WTC11 (cell line): ENCODE results near the gene C4orf36. TPM values are rescaled to one million over a fixed set of nuclear protein-coding genes. Genes with fewer than 3 reads are reported as not detected.
A peak's percentile ranks its signal among the peaks of the same experiment; 100 is the strongest.

Experiments used
- ATAC-seq: fragments of 200-7000 bp; cut with Tn5 transposase; 2 replicates; pipeline ENCODE4 v1.10.0; 2021; ENCODE audit warnings: mild to moderate bottlenecking, moderate library complexity
- Bru-seq: library from RNA; stranded (reverse); fragments of 400-500 nt; gene quantifications from one replicate; lab custom pipeline; 2021; lab: Mats Ljungman, UMichigan
- CTCF ChIA-PET: fragments of 300-600 bp; sonication (Branson Sonifier 250); formaldehyde crosslinking; loops from one replicate; lab custom pipeline; 2021; ENCODE audit warnings: antibody characterized with exemption; lab: Charles Lee
- POLR2A ChIA-PET: fragments of 350-600 bp; sonication (Branson Sonifier 250); formaldehyde crosslinking; loops from one replicate; lab custom pipeline; 2021; ENCODE audit warnings: antibody characterized with exemption; lab: Charles Lee
- DNase-seq: peaks from one replicate; pipeline ENCODE4 v3.0.0; 2021; ENCODE audit warnings: low spot score
- H3K27ac Mint-ChIP-seq: 2 replicates; pipeline ENCODE4 v1.8.0; 2021; ENCODE audit warnings: mixed read lengths
- H3K27me3 Mint-ChIP-seq: 2 replicates; pipeline ENCODE4 v1.8.0; 2021; ENCODE audit warnings: low read depth, mild to moderate bottlenecking, moderate library complexity, mixed read lengths
- H3K36me3 Mint-ChIP-seq: 2 replicates; pipeline ENCODE4 v1.8.0; 2021; ENCODE audit warnings: mixed read lengths
- H3K4me1 Mint-ChIP-seq: 2 replicates; pipeline ENCODE4 v1.8.0; 2022; ENCODE audit warnings: mixed read lengths
- H3K4me3 Mint-ChIP-seq: 2 replicates; pipeline ENCODE4 v1.8.0; 2021; ENCODE audit warnings: mild to moderate bottlenecking, moderate library complexity, mixed read lengths
- H3K9me3 Mint-ChIP-seq: 2 replicates; pipeline ENCODE4 v1.8.0; 2021; ENCODE audit warnings: mixed read lengths
- ATF1 ChIP-seq: sonication (generic); formaldehyde crosslinking; IDR thresholded peaks from 2 replicates; pipeline ENCODE4 v1.8.1; 2023; ENCODE audit warnings: mild to moderate bottlenecking, moderate library complexity, missing genetic modification reagents
- ATF6 ChIP-seq: sonication (generic); formaldehyde crosslinking; IDR thresholded peaks from 2 replicates; pipeline ENCODE4 v1.8.1; 2023; ENCODE audit warnings: mild to moderate bottlenecking, missing genetic modification reagents
- CBFB ChIP-seq: sonication (generic); formaldehyde crosslinking; IDR thresholded peaks from 2 replicates; pipeline ENCODE4 v1.8.1; 2022; ENCODE audit warnings: mild to moderate bottlenecking, low read depth, missing genetic modification reagents
- E2F5 ChIP-seq: sonication (generic); formaldehyde crosslinking; IDR thresholded peaks from 2 replicates; pipeline ENCODE4 v1.8.1; 2022; ENCODE audit warnings: mild to moderate bottlenecking, moderate library complexity, missing genetic modification reagents
- ELF4 ChIP-seq: sonication (generic); formaldehyde crosslinking; IDR thresholded peaks from 2 replicates; pipeline ENCODE4 v1.8.1; 2022; ENCODE audit warnings: low read depth, mild to moderate bottlenecking, moderate library complexity, missing genetic modification reagents
- ETV6 ChIP-seq: sonication (generic); formaldehyde crosslinking; IDR thresholded peaks from 2 replicates; pipeline ENCODE4 v1.8.1; 2022; ENCODE audit warnings: mild to moderate bottlenecking, missing genetic modification reagents
- FOXJ3 ChIP-seq: sonication (generic); formaldehyde crosslinking; IDR thresholded peaks from 2 replicates; pipeline ENCODE4 v1.9.0; 2021; ENCODE audit warnings: missing genetic modification reagents, mild to moderate bottlenecking, borderline replicate concordance
- FOXK1 ChIP-seq: sonication (generic); formaldehyde crosslinking; IDR thresholded peaks from 2 replicates; pipeline ENCODE4 v1.8.0; 2022; ENCODE audit warnings: mild to moderate bottlenecking, moderate library complexity, missing genetic modification reagents
- HMGXB4 ChIP-seq: sonication (generic); formaldehyde crosslinking; IDR thresholded peaks from 2 replicates; pipeline ENCODE4 v1.8.1; 2023; ENCODE audit warnings: mild to moderate bottlenecking, moderate library complexity, missing genetic modification reagents
- MXD4 ChIP-seq: fragments of 250-450 bp; sonication (Bioruptor Pico); IDR thresholded peaks from 2 replicates; pipeline ENCODE4 v1.8.0; 2021; ENCODE audit warnings: mild to moderate bottlenecking, moderate library complexity, borderline replicate concordance
- NR2C2 ChIP-seq: sonication (generic); formaldehyde crosslinking; IDR thresholded peaks from 2 replicates; pipeline ENCODE4 v1.8.0; 2022; ENCODE audit warnings: mild to moderate bottlenecking, missing genetic modification reagents
- SMAD3 ChIP-seq: sonication (generic); formaldehyde crosslinking; IDR thresholded peaks from 2 replicates; pipeline ENCODE4 v1.8.0; 2022; ENCODE audit warnings: missing genetic modification reagents, mild to moderate bottlenecking, borderline replicate concordance
- SMAD4 ChIP-seq: sonication (generic); formaldehyde crosslinking; IDR thresholded peaks from 2 replicates; pipeline ENCODE4 v1.8.0; 2022; ENCODE audit warnings: mild to moderate bottlenecking, missing genetic modification reagents
- TP53 ChIP-seq: sonication (generic); formaldehyde crosslinking; IDR thresholded peaks from 2 replicates; pipeline ENCODE4 v1.8.1; 2023; ENCODE audit warnings: mild to moderate bottlenecking, missing genetic modification reagents
- ZNF138 ChIP-seq: sonication (generic); formaldehyde crosslinking; conservative IDR thresholded peaks from 2 replicates; pipeline ENCODE4 v1.8.1; 2022; ENCODE audit warnings: mild to moderate bottlenecking, moderate library complexity, missing genetic modification reagents
- ZNF219 ChIP-seq: sonication (generic); formaldehyde crosslinking; IDR thresholded peaks from 2 replicates; pipeline ENCODE4 v1.8.0; 2023; ENCODE audit warnings: missing genetic modification reagents, mild to moderate bottlenecking, borderline replicate concordance
- ZNF263 ChIP-seq: sonication (generic); formaldehyde crosslinking; IDR thresholded peaks from 2 replicates; pipeline ENCODE4 v1.8.1; 2022; ENCODE audit warnings: low read depth, mild to moderate bottlenecking, moderate library complexity, missing genetic modification reagents
- ZNF532 ChIP-seq: fragments of 250-450 bp; sonication (Bioruptor Pico); IDR thresholded peaks from 2 replicates; pipeline ENCODE4 v1.9.0; 2021; ENCODE audit warnings: mild to moderate bottlenecking, borderline replicate concordance
- ZSCAN18 ChIP-seq: fragments of 250-450 bp; sonication (Bioruptor Pico); IDR thresholded peaks from 2 replicates; pipeline ENCODE4 v2.1.2; 2022; ENCODE audit warnings: mild to moderate bottlenecking, moderate library complexity
- long read RNA-seq, 3 experiments: library from RNA in 1 of 3; library from capped mRNA in 1 of 3; library from polyadenylated mRNA in 1 of 3; unstranded in 2 of 3; stranded (forward) in 1 of 3; transcript quantifications; one replicate each; pipeline ENCODE4 v2.0.0, GENCODE V29; 2021
- total RNA-seq: library from RNA; stranded (reverse); gene quantifications from 3 replicates; pipeline ENCODE4 v1.2.3, GENCODE V29; 2021
- TF ChIP-seq, protein P1 (sequence below): sonication (generic); formaldehyde crosslinking; IDR thresholded peaks from 2 replicates; pipeline ENCODE4 v1.8.0; 2022; ENCODE audit warnings: mild to moderate bottlenecking, missing genetic modification reagents

Gene C4orf36
- total RNA-seq (0.73 to 1.5 TPM (median 0.79 TPM) in 3 replicates), Bru-seq, nascent RNA (percentile 35 among the genes with signal in this experiment)
- long read RNA-seq, experiment 1, partial matches to known transcripts, result 0 of 4 reads
- long read RNA-seq, experiment 1, other reads (novel, unspliced or antisense), result 3 of 4 reads
- long read RNA-seq, experiment 2, partial matches to known transcripts, result 0 of 5 reads
- long read RNA-seq, experiment 2, other reads (novel, unspliced or antisense), result 3 of 5 reads
- long read RNA-seq, experiment 3, partial matches to known transcripts, result 0 of 2 reads
- long read RNA-seq, experiment 3, other reads (novel, unspliced or antisense), result 1 of 2 reads

DNA sequence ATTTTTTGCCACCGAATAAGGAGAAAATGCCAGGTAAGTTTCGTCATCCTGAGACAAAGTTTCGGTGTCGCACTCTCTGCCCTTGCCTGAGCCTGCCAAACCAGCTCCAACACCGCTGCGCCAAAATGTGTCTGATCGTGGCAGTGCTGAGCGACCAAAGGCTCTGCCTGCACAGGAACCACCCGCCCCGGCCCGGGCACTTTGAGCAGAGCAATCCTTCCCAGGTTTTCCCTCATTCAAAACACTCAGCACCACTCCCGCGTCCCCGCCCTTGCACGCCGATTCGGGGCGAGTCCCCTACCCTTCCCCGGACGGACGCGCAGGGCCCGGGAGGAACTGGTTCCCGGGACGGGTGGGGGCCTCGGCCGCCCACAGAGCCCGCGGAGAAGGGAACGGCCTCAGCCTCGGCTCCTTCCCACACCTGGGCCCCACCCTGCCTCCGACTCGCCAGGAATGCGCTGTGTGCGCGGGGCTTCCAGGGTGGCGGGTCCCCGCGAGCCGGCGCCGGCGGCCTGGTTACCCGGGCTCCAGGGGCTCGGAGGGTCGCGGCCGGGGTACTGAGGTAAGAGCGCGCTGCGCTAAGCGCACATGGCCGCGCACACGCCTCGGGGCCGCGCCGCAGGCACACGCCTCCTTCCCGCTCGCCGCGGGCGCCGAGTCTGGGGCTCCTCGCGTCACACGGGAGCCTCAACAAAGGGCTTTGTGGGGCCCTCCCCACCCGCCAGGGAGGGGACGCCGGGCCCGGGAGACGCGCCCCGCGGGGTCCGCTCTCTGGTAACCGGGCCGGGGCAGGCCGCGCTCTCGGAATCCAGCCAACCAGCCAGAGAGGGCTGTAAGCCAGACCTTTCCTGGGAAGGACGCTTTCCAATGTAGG lies at the start of gene C4orf36:
C4orf36 (minus strand) TSS at position 661 of the 874 bp plus-strand sequence. CDS start 902 bp downstream, outside the sequence.
- ChIA-PET POLR2A (interaction anchor here (0.6 to 1.0 kb wide), 2 partner anchors 43 to 298 kb away, joined by 3 to 4 read pairs; partner anchors contain the start of genes AFF1 and PTPN13), CTCF (interaction anchor here (0.6 to 1.8 kb wide), 5 partner anchors 13 to 394 kb away, joined by 3 to 10 read pairs (median 4); no protein-coding TSS in a partner anchor)
- peak; percentile 79 for TF ChIP-seq FOXK1 (CRISPR knock-in tag)
- TF ChIP-seq SMAD4 (CRISPR knock-in tag), result peak; percentile 45; the same call in 1 of the 2 replicates
- TF ChIP-seq ZNF532 (CRISPR knock-in tag), result peak; percentile 49; the same call in 1 of the 2 replicates
- TF ChIP-seq, protein P1, sequence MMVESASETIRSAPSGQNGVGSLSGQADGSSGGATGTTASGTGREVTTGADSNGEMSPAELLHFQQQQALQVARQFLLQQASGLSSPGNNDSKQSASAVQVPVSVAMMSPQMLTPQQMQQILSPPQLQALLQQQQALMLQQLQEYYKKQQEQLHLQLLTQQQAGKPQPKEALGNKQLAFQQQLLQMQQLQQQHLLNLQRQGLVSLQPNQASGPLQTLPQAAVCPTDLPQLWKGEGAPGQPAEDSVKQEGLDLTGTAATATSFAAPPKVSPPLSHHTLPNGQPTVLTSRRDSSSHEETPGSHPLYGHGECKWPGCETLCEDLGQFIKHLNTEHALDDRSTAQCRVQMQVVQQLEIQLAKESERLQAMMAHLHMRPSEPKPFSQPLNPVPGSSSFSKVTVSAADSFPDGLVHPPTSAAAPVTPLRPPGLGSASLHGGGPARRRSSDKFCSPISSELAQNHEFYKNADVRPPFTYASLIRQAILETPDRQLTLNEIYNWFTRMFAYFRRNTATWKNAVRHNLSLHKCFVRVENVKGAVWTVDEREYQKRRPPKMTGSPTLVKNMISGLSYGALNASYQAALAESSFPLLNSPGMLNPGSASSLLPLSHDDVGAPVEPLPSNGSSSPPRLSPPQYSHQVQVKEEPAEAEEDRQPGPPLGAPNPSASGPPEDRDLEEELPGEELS, result peak; percentile 88
- peak; percentile 95 for TF ChIP-seq HMGXB4
- no peak for TF ChIP-seq MXD4
- TF ChIP-seq ZSCAN18, result no peak
- TF ChIP-seq CBFB (CRISPR knock-in tag), result no peak
- TF ChIP-seq SMAD3 (CRISPR knock-in tag), result peak; percentile 53; the same call in 1 of the 2 replicates
- no peak for TF ChIP-seq FOXJ3 (CRISPR knock-in tag)
- TF ChIP-seq ETV6 (CRISPR knock-in tag), result peak; percentile 79; the same call in 1 of the 2 replicates
- TF ChIP-seq ZNF219 (CRISPR knock-in tag), result peak; percentile 81; the same call in 1 of the 2 replicates
- no peak for TF ChIP-seq ATF1 (CRISPR knock-in tag)
- no peak; the same call in 1 of the 2 replicates for TF ChIP-seq NR2C2 (CRISPR knock-in tag)
- no peak for TF ChIP-seq TP53 (CRISPR knock-in tag)
- TF ChIP-seq ZNF263 (CRISPR knock-in tag), result peak; percentile 28; the same call in 1 of the 2 replicates
- TF ChIP-seq E2F5 (CRISPR knock-in tag), result peak; percentile 87
- no peak for TF ChIP-seq ZNF138
- no peak for TF ChIP-seq ATF6 (CRISPR knock-in tag)
- TF ChIP-seq ELF4, result 0 out of 2 replicates have a peak, but pooled peaks have one; percentile 53

More for the DNA sequence above, at the start of gene C4orf36:
- DNase-seq, result peak; percentile 77
- Mint-ChIP-seq H3K4me1 (peaks cover 19% of the 10 kb centered on the region), H3K9me3 (no peaks in the 10 kb centered on the region), H3K27me3 (peaks cover 15% of the 10 kb centered on the region), H3K36me3 (no peaks in the 10 kb centered on the region; the same call in 1 of the 2 replicates), H3K27ac (peak within 1 kb of the TSS; percentile 82), H3K4me3 (peak within 1 kb of the TSS; percentile 75)
- ATAC-seq, result peak; percentile 82
